ENCODE measurements around the gene CARD18.
A peak's percentile ranks its signal among the peaks of the same experiment; 100 is the strongest.

The CARD18 gene, protein sequence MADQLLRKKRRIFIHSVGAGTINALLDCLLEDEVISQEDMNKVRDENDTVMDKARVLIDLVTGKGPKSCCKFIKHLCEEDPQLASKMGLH

DNA sequence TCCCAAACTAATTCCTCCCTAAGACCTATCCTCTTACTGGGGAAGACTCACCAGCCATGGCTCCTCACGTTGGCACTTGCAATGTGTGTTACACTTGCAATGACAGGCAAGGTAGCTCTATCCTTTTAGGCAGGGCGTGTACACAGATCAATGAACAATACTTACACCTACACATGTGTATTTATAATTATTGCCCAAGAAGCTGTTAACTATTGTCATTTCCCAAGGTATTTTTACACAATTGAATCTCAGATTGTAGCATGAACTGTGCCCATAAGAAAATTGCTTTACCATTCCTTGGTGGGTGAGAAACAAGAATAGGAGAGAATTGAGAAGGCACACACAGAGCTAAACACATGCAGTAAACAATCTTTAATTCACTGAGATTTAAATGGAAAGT lies at the start of gene CARD18:
TSS of gene CARD18 (minus strand) at position 101 of the 400 bp plus-strand sequence. CDS start at position 58, 43 bp downstream.
- no peak for DNase-seq (ENCODE audit: low spot score)

DNA sequence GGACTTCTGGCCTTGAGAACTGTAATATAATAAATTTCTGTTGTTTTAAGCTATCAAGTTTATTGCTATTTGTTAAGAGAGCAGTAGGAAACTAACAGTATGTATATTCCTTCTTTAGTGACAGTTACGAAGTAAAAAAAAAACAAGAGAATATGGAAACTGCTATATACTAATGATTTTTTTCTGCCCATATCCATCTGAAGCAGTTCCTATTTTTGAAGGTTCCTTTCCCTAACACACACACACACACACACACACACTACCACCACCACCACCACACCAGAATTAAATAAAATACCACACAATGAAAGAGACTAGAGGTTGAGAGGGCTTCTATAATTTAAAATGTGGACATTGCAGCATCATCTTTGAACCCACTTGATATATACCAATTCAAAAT lies 44.4 kb upstream of the CARD18 start:
- no peak for DNase-seq (ENCODE audit: low spot score)

DNA sequence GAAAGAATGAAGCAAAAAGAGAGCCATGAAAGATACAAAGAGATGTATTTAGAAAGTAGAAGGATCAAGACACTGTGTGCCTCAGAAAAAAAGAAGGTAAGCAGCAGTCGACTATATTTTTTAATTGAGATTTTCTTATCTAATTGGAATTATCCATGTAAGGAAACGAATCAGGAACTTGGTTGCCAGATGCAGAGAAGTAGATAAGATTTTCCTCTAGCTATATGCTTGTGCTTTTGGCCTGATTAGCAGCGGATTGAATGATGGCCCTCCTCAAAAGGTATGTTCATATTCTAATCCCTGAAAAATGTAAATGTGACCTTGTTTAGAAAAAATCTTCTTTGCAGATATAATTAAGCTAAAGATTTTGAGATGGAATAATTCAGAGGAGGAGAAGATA lies 43.9 kb upstream of the CARD18 start:
- DNase-seq (ENCODE audit: low spot score) = no peak

DNA sequence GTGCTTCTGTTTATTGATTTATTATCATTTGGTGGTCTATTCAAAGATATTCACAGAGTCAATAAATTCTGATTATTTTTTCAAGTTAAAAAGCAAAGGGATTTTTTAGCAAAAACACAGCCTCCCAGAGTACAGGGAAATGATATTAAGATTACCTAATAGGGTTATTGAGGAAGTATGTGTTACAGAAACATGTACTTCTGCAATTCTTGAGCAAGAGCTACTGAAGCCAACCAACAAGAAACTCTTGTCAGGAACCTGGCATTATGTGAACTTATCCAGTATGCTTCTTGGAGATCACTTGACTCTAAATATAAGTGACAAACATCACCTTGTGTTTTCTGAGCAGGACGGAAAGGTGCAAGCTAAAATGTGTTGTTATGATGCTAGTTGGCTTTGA lies 42.0 kb upstream of the CARD18 start:
- peak; percentile 9 for DNase-seq (ENCODE audit: low spot score)

DNA sequence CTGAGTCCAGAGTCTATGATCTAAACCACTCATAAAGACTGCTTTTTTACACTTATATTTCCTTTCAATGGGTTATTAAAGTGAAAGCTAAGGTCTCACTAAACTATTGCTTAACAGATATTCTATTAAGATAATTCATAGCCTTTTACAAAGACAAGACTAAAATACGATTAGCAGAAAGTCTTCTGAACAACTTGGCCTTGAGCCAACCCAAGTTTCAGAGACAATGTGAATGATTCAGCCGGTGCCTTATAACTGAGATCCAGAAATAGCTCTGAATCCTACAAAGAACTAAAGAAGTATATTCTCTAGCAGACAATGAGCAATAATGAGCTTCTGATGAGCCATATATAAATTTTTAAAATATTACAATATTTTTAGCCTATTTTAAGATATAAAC lies 41.5 kb upstream of the CARD18 start:
- peak; percentile 66 for DNase-seq (ENCODE audit: low spot score)

DNA sequence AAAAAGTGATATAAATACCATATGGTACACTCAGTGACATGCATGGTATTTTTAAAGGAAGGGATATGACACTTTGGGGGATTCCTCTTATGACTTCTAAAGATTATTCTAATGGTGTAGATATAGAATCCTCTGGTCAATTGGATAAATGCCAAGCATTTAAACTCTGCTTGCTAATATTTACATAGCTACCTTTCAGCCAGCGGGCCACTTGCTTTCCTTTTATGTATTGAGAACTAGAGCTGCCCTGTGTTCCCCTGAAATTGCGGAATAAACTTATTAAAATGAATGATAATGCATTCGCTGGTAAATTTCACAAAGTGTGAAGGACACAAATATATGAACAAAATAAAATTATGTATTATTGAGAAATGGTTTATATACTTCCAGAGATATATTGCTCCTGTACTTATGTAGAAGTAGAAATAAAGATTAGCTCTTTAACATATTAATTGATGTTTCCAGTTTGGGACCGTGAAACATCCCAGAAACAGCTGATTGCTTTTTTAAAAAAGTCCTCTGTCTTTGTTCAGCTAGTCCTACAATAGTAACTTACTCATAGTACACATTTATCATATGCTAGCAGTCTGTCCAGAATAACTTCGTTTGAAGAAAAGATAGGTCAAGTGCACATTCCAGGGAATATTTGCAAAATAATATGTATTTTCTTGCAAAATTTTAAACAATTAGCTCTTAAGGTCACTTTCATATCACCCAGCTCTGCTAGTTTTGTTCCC lies 40.1 kb upstream of the CARD18 start:
- DNase-seq (ENCODE audit: low spot score) = no peak

DNA sequence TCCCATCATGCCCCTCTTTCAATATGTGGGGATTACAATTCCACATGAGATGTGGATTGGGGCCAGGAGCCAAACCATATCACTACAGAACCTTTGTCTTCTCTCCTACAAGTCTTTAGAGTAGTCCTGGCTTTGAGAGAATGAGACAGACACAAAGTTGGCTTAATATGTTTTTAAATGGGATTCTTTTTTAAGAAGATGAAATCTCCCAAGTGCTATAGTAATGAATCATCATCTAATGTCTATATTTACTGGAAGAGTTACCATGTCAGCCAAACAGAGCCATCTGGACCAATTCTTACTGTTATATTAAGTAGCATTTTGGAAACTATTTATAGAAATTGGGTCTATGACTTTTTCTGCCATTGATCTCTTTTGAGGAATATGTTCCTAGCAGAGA lies 38.1 kb upstream of the CARD18 start:
- no peak for DNase-seq (ENCODE audit: low spot score)

DNA sequence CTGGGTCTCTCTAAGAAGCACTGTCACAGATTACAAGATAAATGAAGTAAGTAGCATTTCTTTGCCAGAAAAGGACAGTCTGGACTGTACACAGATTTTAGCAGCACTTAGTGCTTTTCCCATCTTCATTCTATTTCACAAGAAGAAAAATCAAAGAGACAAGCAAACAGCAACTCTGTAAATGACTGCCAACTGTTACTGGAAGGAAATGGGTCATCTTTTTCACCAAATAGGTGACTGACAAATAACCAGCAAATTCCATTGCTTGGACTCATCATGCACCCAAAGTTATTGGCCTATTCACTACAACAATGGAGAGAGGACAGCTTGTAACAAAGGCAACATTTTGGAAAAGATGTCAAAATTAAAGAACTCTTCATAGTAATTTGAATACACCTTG lies 28.9 kb upstream of the CARD18 start:
- DNase-seq (ENCODE audit: low spot score) = no peak

DNA sequence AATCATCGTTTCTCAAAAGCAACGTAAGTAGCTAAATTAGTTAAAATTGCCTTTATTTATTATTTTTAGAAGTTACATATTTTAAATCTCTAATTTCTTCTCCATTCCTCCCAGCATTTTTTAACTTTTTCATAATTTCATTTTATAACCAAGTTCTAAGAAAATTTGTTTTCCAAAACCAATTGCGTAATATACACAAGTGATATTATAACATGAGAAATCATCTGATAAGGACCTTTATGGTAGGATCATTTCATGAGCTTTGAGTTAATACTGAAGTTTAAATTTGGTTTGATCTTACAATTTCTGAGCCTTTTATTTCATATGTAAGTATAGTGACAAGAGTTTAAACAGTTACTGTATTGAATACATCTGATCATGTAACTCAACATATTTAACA lies 27.7 kb upstream of the CARD18 start:
- no peak for DNase-seq (ENCODE audit: low spot score)

DNA sequence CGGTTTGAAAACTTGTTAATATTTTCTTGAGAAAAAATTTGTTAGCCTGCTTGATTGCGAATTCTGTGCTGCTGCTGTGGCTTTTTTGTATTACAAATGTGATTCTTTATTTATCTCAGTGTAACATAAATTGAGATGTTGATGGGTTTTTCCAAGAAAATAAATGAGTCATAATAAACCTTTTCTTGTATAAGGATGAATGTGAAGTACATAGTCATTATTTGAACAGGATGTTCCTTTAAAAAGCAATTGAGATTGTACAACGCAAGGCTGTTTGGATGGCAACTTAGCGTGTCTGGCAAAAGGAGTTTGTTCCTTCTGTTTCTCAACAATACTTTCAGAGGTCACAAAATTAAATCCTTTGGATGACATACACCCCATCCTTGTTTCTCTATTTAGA lies 24.6 kb upstream of the CARD18 start:
- no peak for DNase-seq (ENCODE audit: low spot score)

DNA sequence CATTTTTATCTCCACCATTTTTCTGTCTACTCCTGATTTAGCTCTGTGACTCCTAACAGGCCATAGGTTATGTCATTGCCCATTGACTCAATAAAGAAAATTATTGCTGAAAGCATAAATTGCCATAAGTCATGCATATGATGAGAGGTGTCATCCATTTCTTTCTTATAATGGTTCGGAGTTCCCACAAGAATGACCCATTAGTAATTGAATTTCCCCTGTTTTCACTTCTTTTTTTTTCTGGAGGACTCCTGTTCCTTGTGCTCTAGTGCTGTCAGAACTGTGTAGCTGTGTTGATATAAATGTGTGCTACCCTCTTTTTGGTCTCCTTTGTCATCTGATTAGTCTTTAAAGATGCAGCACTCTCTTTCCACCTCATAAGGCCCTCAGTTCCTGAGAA lies 22.9 kb upstream of the CARD18 start:
- DNase-seq (ENCODE audit: low spot score) = no peak

DNA sequence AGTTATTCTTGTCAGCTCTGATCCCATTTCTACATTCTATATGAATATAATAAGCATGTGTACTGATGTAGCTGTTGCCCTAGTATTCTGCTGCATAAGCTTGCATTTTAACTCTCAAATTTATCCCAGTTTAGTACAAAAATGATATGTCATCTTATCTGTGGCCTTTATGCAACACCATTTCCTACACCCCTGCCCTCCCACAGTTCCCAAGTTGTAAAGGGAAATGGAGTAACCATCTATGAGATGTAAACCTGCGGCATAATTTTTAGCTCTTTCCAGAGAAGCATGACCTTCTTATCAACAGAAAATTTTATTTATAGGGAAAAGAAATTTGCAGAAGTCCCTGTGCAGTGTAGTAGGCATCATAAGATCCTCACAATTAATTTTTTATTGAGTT lies 18.9 kb upstream of the CARD18 start:
- no peak for DNase-seq (ENCODE audit: low spot score)

DNA sequence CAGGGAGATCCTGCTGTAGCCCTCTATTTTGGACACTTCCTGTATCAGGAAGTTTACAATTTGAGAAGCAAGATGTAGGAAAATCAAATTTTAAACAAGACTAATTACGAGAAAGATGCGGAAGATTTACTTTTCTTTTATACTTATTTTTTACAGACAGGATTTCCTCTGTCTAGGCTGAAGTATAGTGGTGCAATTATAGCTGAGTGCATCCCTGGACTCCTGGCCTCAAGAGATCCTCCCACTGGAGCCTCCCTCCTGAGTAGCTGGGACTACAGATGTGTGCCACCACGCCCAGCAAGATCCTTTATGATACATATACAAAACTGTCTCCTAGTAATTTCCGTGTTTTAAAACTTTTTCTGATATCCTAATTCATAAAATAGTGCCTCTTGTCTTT lies 17.2 kb upstream of the CARD18 start:
- DNase-seq (ENCODE audit: low spot score) = no peak

DNA sequence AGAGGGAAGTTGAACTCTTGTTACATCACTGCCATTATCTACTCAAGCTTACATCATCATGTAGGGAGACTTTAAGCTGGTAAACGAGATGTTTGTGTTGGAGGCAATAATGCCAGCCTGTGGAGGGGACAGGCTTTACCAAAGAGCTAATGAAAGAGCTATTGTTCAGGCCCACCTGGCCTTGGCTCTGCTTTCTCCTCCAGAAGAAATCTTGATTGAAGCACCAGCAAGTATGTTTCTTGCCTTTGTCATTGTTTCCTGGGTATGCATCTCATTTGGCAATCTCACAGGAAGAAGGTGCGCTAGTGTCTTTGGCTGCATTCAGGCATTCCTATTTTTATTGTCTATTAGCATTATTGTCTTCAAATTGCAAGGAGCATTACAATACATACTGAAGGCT lies 16.7 kb upstream of the CARD18 start:
- no peak for DNase-seq (ENCODE audit: low spot score)

DNA sequence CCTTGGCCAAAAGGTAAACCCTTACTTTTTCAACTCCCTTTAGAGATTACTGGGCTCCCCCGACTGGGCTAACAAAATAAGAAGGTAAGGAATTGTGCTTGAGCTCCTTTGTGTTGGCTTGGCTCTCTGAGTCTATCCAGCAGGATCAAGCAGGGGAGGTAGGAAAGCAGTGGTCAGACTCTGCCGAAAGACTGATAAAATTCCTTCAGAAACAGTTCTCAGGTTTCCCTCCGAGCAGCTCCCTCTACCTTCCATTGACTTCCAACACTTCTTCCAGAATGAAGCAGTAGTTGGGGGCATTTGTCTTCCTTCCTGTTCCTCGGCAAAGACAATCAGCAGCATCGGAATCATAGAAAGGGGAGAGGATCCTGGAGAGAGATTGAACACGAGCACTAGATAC lies 16.1 kb upstream of the CARD18 start:
- DNase-seq (ENCODE audit: low spot score) = no peak

DNA sequence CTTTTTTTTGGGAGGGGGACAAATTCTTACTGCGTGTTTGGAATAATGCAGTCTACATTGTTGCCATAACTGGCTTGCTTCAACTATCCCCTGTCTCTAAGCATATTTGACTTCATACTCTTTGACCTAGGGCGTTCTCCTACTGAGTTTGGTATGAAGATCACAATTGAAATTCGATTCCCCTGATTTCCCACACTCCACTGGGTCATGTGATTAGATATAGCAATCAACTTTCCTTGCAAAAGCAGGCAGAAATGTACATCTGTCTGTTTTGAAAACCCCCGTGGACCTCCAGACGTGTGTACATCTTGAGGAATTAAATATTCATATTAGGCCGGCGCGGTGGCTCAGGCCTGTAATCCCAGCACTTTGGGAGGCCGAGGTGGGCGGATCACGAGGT lies 13.8 kb upstream of the CARD18 start:
- no peak for DNase-seq (ENCODE audit: low spot score)

DNA sequence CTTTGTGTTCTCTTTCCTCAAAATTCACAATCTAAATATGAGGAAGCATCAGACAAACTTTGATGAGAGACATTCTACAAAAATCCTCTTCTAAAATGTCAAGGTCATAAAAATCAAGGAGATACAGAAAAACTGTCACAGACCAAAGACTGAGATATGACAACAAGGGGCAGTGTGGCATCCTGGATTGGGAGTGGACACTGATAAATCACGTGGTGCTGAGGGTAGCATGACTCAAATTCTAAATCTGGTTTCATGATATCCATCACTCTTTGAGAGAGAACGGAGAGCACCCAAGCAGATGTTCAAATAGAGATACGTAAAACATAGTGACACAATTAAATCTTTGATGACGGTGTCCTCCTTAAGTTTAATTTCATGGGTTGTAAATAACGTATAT lies 13.0 kb upstream of the CARD18 start:
- no peak for DNase-seq (ENCODE audit: low spot score)

DNA sequence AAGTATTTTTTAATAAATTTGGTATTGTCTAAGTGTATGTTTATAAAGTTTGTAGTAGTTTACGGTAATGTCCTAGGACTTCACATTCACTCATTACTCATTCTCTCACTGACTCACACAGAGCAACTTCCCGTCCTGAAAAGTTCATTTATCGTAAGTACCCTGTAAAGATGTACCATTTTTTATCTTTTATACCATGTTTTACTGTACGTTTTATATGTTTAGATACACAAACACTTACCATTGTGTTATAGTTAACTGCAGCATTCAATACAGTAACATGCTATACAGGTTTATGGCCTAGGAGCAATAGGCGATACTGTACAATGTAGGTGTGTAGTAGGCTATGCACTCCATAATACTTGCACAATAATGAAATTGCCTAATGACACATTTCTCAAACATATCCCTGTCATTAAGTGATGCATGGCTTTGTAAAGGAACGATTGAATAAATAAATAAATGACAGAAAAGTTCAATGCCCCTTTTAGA lies 12.5 kb upstream of the CARD18 start:
- no peak for DNase-seq (ENCODE audit: low spot score)

DNA sequence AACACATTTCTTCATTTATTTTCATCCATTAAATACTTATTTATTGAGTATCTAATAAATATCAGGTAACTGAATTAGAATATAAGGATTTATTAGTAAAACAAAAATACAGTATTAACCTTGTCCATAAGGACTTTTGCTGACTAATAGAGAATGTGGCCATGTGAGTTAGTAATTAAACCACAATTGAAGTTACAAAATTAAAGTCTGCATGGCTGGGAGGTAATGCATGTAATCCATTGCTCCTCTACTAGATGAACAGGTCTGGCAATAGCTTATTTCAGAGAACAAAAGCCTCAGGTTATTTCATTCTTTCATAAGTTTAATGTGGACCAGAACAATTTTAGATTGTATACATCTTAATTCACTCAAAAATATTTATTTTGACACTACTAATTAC lies 9.9 kb upstream of the CARD18 start:
- no peak for DNase-seq (ENCODE audit: low spot score)

DNA sequence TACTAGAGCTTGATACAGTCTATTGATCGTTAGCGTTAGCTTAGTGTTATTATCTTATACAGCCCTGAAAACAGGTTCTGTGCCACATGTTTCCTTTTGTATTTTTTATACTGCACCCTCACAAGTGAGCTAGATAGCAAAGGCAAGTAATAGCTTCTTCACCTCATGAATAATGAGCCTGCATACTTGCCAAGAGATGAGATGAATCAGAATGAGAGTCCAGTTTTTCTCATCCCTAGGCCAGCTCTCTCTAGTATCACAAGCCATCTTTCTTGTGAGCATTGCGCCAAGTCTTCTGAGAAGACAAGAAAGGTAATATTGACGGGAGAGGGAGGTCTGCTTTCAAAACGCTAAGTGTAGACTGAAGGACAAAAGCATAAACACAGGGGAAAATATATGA lies 8.7 kb upstream of the CARD18 start:
- DNase-seq (ENCODE audit: low spot score) = no peak

DNA sequence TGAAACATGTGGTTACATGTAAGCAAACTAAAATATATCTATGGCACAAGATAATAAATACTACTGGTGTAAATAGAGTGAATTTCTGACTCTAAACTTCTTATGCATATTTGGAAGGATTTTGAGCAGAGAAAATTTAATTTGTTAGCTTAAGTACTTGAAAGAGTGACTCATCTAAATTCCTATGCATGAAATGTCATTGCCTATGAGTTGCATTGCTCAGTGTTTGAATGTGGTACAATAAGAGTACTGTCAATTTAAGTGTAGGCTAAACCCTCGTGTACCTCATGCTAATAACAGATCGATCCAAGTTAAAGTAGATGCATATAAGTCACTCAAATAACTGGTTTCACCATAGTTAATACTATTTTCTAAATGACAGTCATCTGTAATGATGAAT lies 5.3 kb upstream of the CARD18 start:
- DNase-seq (ENCODE audit: low spot score) = peak; percentile 8

DNA sequence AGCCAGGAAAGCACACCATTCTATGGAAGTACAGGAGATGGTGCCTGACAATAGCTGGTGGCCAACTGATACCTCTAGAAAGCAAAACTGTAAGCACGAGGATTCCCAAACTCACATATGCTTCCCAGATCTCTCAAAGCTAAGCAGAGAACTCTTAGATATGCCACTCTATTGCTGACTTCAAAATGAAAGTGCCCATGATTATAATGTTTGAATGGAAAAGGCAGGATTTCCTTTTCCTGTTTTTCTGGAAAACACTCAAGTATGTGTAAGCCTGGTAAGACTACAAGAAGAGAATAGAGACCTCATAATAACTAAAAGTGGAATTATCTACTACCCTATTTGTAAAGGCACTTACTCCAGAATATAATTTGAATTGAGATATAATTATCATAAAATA lies 2.6 kb upstream of the CARD18 start:
- no peak for DNase-seq (ENCODE audit: low spot score)

DNA sequence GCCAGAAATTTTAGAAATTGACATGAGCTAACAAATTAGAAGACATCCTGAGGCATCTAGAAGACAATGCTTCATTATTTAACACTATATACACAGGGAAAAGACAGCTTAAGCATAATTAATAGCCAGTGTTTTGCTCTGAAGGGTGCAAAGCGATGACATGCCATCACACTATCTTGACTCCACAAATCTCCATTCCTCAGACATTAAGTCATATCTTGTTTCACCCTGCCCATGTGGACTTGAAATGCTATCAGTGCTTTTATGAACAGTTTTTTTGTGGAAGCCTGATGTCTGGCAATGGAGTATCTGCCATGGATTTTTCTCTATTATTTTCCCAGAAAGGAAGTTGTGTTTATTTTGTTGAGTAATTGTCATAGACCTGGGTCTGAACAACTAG lies 2.3 kb downstream of the CARD18 start:
- DNase-seq (ENCODE audit: low spot score) = no peak

DNA sequence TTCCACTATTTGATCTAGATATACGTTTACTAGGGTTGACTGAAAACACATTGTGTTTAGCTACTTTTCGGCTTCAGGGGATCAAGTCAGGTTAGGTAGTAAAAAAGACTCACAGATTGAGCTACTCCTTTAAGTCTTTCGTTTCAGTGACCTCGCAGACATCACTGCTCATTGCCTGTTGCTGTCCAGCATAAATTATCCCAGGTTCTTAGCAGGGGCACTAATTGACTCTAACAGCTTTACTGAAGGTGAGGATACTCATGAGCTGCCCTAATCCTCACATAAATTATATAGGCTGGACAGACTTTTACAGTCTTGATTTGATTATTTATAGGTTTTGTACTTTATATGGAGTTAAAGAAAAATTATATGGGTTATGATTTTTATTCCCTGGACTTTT lies 3.7 kb downstream of the CARD18 start:
- DNase-seq (ENCODE audit: low spot score) = no peak

All from putamen (tissue), 1 donor.